CD4-positive, alpha-beta T cell (primary cell): ENCODE data around the gene SPIB. TPM values are rescaled to one million over a fixed set of nuclear protein-coding genes. Genes with fewer than 3 reads are reported as not detected.

Experiments used
- ATAC-seq: fragments of 200-7000 bp; cut with Tn5 transposase; one replicate; pipeline ENCODE4 v1.10.0; 2022; ENCODE audit warnings: mild to moderate bottlenecking; ENCODE audit not compliant: poor library complexity
- CTCF ChIA-PET: fragments of 350-600 bp; sonication (Branson Sonifier 250); formaldehyde crosslinking; loops from one replicate; lab custom pipeline; 2021; ENCODE audit warnings: antibody characterized with exemption, inconsistent platforms; lab: Charles Lee
- POLR2A ChIA-PET: fragments of 350-600 bp; sonication (Branson Sonifier 250); formaldehyde crosslinking; loops from one replicate; lab custom pipeline; 2021; ENCODE audit warnings: antibody characterized with exemption, inconsistent platforms; lab: Charles Lee
- DNase-seq, 14 experiments: peaks; one replicate each; pipeline ENCODE4 v3.0.0-alpha.2; 2013 to 2020; ENCODE audit warnings: mixed read lengths in 2 of 14
- H3K27ac ChIP-seq, 2 donors: one replicate each; pipeline versions ENCODE4 v1.5.1 to v1.7.0; 2013; ENCODE audit warnings: low read length in 2 of 2, low read depth in 1 of 2, mild to moderate bottlenecking in 1 of 2
- H3K27me3 ChIP-seq, 2 experiments: 1 replicate in 1 of 2; 2 replicates in 1 of 2; pipeline versions ENCODE4 v1.6.1 to v1.7.0; 2013; ENCODE audit warnings: low read length in 2 of 2, control low read depth in 1 of 2, mild to moderate bottlenecking in 1 of 2, moderate library complexity in 1 of 2; ENCODE audit not compliant: insufficient read depth in 2 of 2, control insufficient read depth in 1 of 2
- H3K36me3 ChIP-seq: one replicate; pipeline ENCODE4 v1.6.1; 2013; ENCODE audit warnings: low read length, control low read depth; ENCODE audit not compliant: insufficient read depth
- H3K4me1 ChIP-seq: one replicate; pipeline ENCODE4 v1.6.1; 2013; ENCODE audit warnings: low read length, control low read depth; ENCODE audit not compliant: insufficient read depth
- H3K4me3 ChIP-seq: one replicate; pipeline ENCODE4 v1.5.1; 2013; ENCODE audit warnings: mild to moderate bottlenecking, low read length, moderate library complexity
- H3K9me3 ChIP-seq, 2 experiments: 1 replicate in 1 of 2; 2 replicates in 1 of 2; pipeline versions ENCODE4 v1.6.1 to v1.7.0; 2013; ENCODE audit warnings: low read length in 2 of 2, mild to moderate bottlenecking in 2 of 2, control low read depth in 1 of 2, moderate library complexity in 1 of 2; ENCODE audit not compliant: control insufficient read depth in 1 of 2, insufficient read depth in 1 of 2
- H3K27ac Mint-ChIP-seq: one replicate; pipeline ENCODE4 v1.8.0; 2020; ENCODE audit warnings: mixed read lengths
- H3K27me3 Mint-ChIP-seq: one replicate; pipeline ENCODE4 v1.8.0; 2021; ENCODE audit warnings: mixed read lengths
- H3K36me3 Mint-ChIP-seq: one replicate; pipeline ENCODE4 v1.8.0; 2021; ENCODE audit warnings: low read depth, mixed read lengths
- H3K4me1 Mint-ChIP-seq: one replicate; pipeline ENCODE4 v1.8.0; 2021; ENCODE audit warnings: low read depth, mixed read lengths
- H3K4me3 Mint-ChIP-seq: one replicate; pipeline ENCODE4 v1.8.0; 2020; ENCODE audit warnings: mild to moderate bottlenecking, mixed read lengths
- H3K9me3 Mint-ChIP-seq: one replicate; pipeline ENCODE4 v1.8.0; 2020; ENCODE audit warnings: mixed read lengths
- CTCF ChIP-seq: fragments of 200-600 bp; IDR thresholded peaks from one replicate; pipeline ENCODE4 v1.8.0; 2022; ENCODE audit warnings: antibody characterized with exemption, mild to moderate bottlenecking
- intact Hi-C, 2 experiments: fragments of 100-400 bp; cut with DNase I in 1 of 2; cut with micrococcal nuclease in 1 of 2; formaldehyde crosslinking; loops; one replicate each; pipeline versions ENCODE4 v1.15.1 to v1.9.0; 2023 to 2025; cut with DNase I, micrococcal nuclease
- total RNA-seq, 174 experiments: library from RNA in 2 of 174; stranded (reverse) in 2 of 174; gene quantifications; one replicate each; pipeline ENCODE4 v1.2.3 and lab custom pipeline; 2021 to 2026

SPIB gene
- total RNA-seq, 2 experiments from 2014 or later = 0.42 to 0.52 TPM

GRCh38 chr19:50409347-50409746 lies 9.4 kb upstream of the SPIB start:
- Mint-ChIP-seq H3K27me3 (no peaks in the 10 kb centered on the region), H3K27ac (no peak overlapping the region), H3K4me1 (no peaks in the 10 kb centered on the region), H3K9me3 (no peaks in the 10 kb centered on the region), H3K36me3 (peaks cover 35% of the 10 kb centered on the region), H3K4me3 (no peak overlapping the region)
- POLR2A ChIA-PET = no interaction called here
- no peak for DNase-seq
- no peaks in the 10 kb centered on the region for H3K9me3 ChIP-seq
- no peak overlapping the region for H3K27ac ChIP-seq
- peaks cover 22% of the 10 kb centered on the region for H3K36me3 ChIP-seq
- CTCF ChIA-PET = no interaction called here
- H3K4me1 ChIP-seq = peaks cover under 1% of the 10 kb centered on the region
- intact Hi-C loops = no loop called here
- TF ChIP-seq CTCF = no peak
- ATAC-seq = no peak
- no peak overlapping the region for H3K4me3 ChIP-seq
- no peaks in the 10 kb centered on the region for H3K27me3 ChIP-seq

DNA sequence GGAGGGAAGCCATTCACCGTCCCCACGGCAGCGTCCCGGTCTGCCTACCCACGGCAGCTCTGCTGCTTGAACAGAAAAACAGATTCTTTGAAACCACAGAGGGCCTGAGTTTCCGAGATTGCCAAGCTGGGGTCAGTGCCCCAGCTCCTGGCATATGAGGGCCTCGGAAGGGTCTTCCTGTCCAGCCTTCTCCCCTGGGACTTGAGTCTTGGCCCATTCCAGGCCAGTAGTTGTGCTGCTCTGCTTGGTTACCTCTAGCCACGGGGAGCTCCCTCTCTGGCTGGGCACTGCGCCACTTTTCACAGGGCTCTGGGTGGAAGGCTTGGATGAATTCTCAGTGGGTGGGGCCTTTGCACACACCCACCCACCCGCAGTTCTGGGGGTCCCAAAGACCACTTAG lies 8.6 kb upstream of the SPIB start:
- ChIA-PET POLR2A (no interaction called here), CTCF (no interaction called here)
- Mint-ChIP-seq H3K9me3 (no peaks in the 10 kb centered on the region), H3K27me3 (no peaks in the 10 kb centered on the region), H3K4me1 (no peaks in the 10 kb centered on the region), H3K27ac (no peak overlapping the region), H3K4me3 (no peak overlapping the region), H3K36me3 (peaks cover 33% of the 10 kb centered on the region)
- Histone ChIP-seq H3K4me1 (peaks cover 8% of the 10 kb centered on the region), H3K27me3 (no peaks in the 10 kb centered on the region), H3K4me3 (no peak overlapping the region), H3K27ac (no peak overlapping the region), H3K9me3 (no peaks in the 10 kb centered on the region), H3K36me3 (peaks cover 22% of the 10 kb centered on the region)
- ATAC-seq (no peak), DNase-seq (no peak)
- TF ChIP-seq CTCF = no peak
- intact Hi-C loops = no loop called here

- Mint-ChIP-seq H3K36me3 (peaks cover 13% of the 10 kb centered on the region), H3K27ac (no peak overlapping the region), H3K4me1 (no peaks in the 10 kb centered on the region), H3K27me3 (no peaks in the 10 kb centered on the region), H3K9me3 (no peaks in the 10 kb centered on the region), H3K4me3 (no peak overlapping the region)
- ATAC-seq (no peak), DNase-seq (no peak)
- Histone ChIP-seq H3K27ac (no peak overlapping the region), H3K4me1 (peaks cover 10% of the 10 kb centered on the region), H3K4me3 (no peak overlapping the region), H3K36me3 (peaks cover 12% of the 10 kb centered on the region), H3K27me3 (no peaks in the 10 kb centered on the region), H3K9me3 (no peaks in the 10 kb centered on the region)
- POLR2A ChIA-PET = interaction anchor here (1.5 kb wide), 1 partner anchor 99 kb away, joined by 3 read pairs; the partner anchor contains the start of gene JOSD2
- intact Hi-C loops = loop anchor here in 1 of 2 experiments (2.0 kb wide), 1 partner anchor 20 kb away; no protein-coding TSS in a partner anchor
- CTCF ChIA-PET = interaction anchor here (1.4 kb wide), 1 partner anchor 55 kb away, joined by 4 read pairs; no protein-coding TSS in a partner anchor
- no peak for TF ChIP-seq CTCF
Measured at GRCh38 chr19:50412419-50412818, 6.3 kb upstream of the SPIB start.
